PC-9 (cell line): ENCODE data around the gene WRNIP1. TPM values are rescaled to one million over a fixed set of nuclear protein-coding genes. Genes with fewer than 3 reads are reported as not detected.

ENCODE experiments used
- BruUV-seq: library from RNA; stranded (reverse); fragments of 400-500 nt; replicated peaks from 2 replicates; lab custom pipeline; 2021; lab: Mats Ljungman, UMichigan
- CTCF ChIA-PET: fragments of 300-600 bp; sonication (Branson Sonifier 250); formaldehyde crosslinking; loops from one replicate; lab custom pipeline; 2022; ENCODE audit warnings: antibody characterized with exemption; lab: Charles Lee
- POLR2A ChIA-PET: fragments of 300-600 bp; sonication (Branson Sonifier 250); formaldehyde crosslinking; loops from one replicate; lab custom pipeline; 2022; ENCODE audit warnings: antibody characterized with exemption; ENCODE audit not compliant: unreplicated experiment; lab: Charles Lee
- DNase-seq, 2 experiments: peaks; one replicate each; pipeline versions ENCODE4 v3.0.0 to v3.0.0-alpha.2; 2015 to 2022; ENCODE audit warnings: mixed read lengths in 1 of 2
- H2AFZ ChIP-seq: fragments of 200-600 bp; sonication (generic); 2 replicates; pipeline ENCODE4 v1.8.1; 2017; ENCODE audit warnings: antibody characterized with exemption
- H3F3A ChIP-seq: fragments of 200-600 bp; sonication (generic); 2 replicates; pipeline ENCODE4 v1.8.1; 2017; ENCODE audit warnings: antibody characterized with exemption, mild to moderate bottlenecking, low read depth; ENCODE audit not compliant: insufficient read depth
- H3K27ac ChIP-seq: fragments of 200-600 bp; sonication (generic); 2 replicates; pipeline ENCODE4 v1.6.1; 2016; ENCODE audit warnings: mixed run types
- H3K27me3 ChIP-seq: fragments of 200-600 bp; sonication (generic); 2 replicates; pipeline ENCODE4 v1.6.1; 2016; ENCODE audit warnings: low read depth, mixed run types; ENCODE audit not compliant: insufficient read depth
- H3K36me3 ChIP-seq: fragments of 200-600 bp; sonication (generic); 2 replicates; pipeline ENCODE4 v1.6.1; 2016; ENCODE audit warnings: low read depth, mixed run types
- H3K4me1 ChIP-seq: fragments of 200-600 bp; sonication (generic); replicated peaks from 2 replicates; pipeline ENCODE4 v1.6.1; 2016; ENCODE audit warnings: mixed run types; ENCODE audit not compliant: insufficient read depth
- H3K4me2 ChIP-seq: fragments of 200-600 bp; sonication (generic); 2 replicates; pipeline ENCODE4 v1.6.1; 2017; ENCODE audit warnings: mixed run types
- H3K4me3 ChIP-seq: fragments of 200-600 bp; sonication (generic); 2 replicates; pipeline ENCODE4 v1.6.1; 2016; ENCODE audit warnings: mixed run types
- H3K79me2 ChIP-seq: fragments of 200-600 bp; sonication (generic); 2 replicates; pipeline ENCODE4 v1.6.1; 2017; ENCODE audit warnings: low read depth, mixed run types
- H3K9me2 ChIP-seq: fragments of 200-600 bp; sonication (generic); 2 replicates; pipeline ENCODE4 v1.8.1; 2017; ENCODE audit warnings: mild to moderate bottlenecking; ENCODE audit not compliant: insufficient read depth
- H3K9me3 ChIP-seq: fragments of 200-600 bp; sonication (generic); 2 replicates; pipeline ENCODE4 v1.8.1; 2016; ENCODE audit warnings: low read depth; ENCODE audit not compliant: insufficient read depth
- H4K20me1 ChIP-seq: fragments of 200-600 bp; sonication (generic); 2 replicates; pipeline ENCODE4 v1.8.1; 2017; ENCODE audit not compliant: insufficient read depth
- EZH2 ChIP-seq: fragments of 200-600 bp; sonication (generic); IDR thresholded peaks from 2 replicates; pipeline ENCODE4 v1.8.0; 2017; ENCODE audit warnings: antibody characterized with exemption, low read depth
- intact Hi-C: fragments of 100-400 bp; cut with micrococcal nuclease; formaldehyde crosslinking; loops from one replicate; pipeline ENCODE4 v1.10.0; 2022; ENCODE audit not compliant: unreplicated experiment
- total RNA-seq: library from RNA; stranded (reverse); gene quantifications from 2 replicates; pipeline ENCODE4 v1.2.3, GENCODE V29; 2021
- TF ChIP-seq, protein P1 (sequence below): fragments of 200-600 bp; sonication (generic); conservative IDR thresholded peaks from 2 replicates; pipeline ENCODE4 v1.6.1; 2017; ENCODE audit warnings: mixed run types, antibody characterized with exemption, mild to moderate bottlenecking, moderate library complexity

The WRNIP1 gene
- total RNA-seq, 1 experiment from 2014 or later, result 61.4 TPM

DNA sequence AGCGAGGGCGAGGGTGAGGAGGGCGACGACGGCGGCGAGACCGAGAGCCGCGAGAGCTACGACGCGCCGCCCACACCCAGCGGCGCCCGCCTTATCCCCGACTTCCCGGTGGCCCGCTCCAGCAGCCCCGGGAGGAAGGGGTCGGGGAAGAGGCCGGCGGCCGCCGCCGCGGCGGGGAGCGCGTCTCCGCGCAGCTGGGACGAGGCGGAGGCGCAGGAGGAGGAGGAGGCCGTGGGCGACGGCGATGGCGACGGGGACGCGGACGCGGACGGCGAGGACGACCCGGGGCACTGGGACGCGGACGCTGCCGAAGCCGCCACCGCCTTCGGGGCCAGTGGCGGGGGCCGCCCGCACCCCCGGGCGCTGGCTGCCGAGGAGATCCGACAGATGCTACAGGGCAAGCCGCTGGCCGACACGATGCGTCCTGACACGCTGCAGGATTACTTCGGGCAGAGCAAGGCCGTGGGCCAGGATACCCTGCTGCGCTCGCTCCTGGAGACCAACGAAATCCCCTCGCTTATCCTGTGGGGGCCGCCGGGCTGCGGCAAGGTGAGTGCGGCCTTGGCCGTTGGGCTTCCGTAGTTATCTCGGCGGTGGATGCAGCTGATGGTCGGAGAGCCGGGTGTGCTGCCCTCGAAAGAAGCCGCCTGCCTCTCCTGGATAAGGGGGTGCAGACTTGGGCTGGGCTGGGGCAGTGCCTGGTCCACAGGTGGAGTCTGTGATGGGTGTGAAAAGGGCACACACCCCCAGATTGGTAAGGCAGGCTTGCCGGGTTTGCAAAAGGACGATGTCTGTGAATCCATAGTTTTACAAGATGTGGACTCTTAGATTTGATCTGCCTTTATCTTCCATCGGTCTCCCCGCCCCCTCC, 938 bp downstream of the WRNIP1 start:
- no peaks in the 10 kb centered on the region for H3K27me3 ChIP-seq
- H3K4me3 ChIP-seq, result peak overlapping the region; percentile 83
- H3K36me3 ChIP-seq, result no peaks in the 10 kb centered on the region
- H3K27ac ChIP-seq, result peak overlapping the region; percentile 63
- ChIA-PET CTCF (interaction anchor here (0.6 to 0.7 kb wide), 2 partner anchors 168 to 605 kb away, joined by 3 to 12 read pairs; no protein-coding TSS in a partner anchor), POLR2A (interaction anchor here (0.6 to 1.1 kb wide), 4 partner anchors 76 to 1656 kb away, joined by 3 to 8 read pairs (median 5); partner anchors contain the start of gene SERPINB1)
- H2AFZ ChIP-seq, result peak overlapping the region; percentile 27; the same call in 1 of the 2 replicates
- BruUV-seq, result no TSS peak
- peak overlapping the region; percentile 93 for H3K4me2 ChIP-seq
- peaks cover 6% of the 10 kb centered on the region for H3F3A ChIP-seq
- peaks cover 20% of the 10 kb centered on the region; the same call in 1 of the 2 replicates for H4K20me1 ChIP-seq
- H3K9me3 ChIP-seq, result no peaks in the 10 kb centered on the region
- intact Hi-C loops, result loop anchor here (2.0 to 10.0 kb wide), 5 partner anchors 73 to 1171 kb away; partner anchors contain the start of genes GMDS and RIPK1
- TF ChIP-seq, protein P1, sequence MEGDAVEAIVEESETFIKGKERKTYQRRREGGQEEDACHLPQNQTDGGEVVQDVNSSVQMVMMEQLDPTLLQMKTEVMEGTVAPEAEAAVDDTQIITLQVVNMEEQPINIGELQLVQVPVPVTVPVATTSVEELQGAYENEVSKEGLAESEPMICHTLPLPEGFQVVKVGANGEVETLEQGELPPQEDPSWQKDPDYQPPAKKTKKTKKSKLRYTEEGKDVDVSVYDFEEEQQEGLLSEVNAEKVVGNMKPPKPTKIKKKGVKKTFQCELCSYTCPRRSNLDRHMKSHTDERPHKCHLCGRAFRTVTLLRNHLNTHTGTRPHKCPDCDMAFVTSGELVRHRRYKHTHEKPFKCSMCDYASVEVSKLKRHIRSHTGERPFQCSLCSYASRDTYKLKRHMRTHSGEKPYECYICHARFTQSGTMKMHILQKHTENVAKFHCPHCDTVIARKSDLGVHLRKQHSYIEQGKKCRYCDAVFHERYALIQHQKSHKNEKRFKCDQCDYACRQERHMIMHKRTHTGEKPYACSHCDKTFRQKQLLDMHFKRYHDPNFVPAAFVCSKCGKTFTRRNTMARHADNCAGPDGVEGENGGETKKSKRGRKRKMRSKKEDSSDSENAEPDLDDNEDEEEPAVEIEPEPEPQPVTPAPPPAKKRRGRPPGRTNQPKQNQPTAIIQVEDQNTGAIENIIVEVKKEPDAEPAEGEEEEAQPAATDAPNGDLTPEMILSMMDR, result no peak
- no peak for TF ChIP-seq EZH2
- no peaks in the 10 kb centered on the region for H3K9me2 ChIP-seq
- H3K79me2 ChIP-seq, result peaks cover 51% of the 10 kb centered on the region
- DNase-seq, result peak in 1 of 2 experiments; percentile 59
- peaks cover 13% of the 10 kb centered on the region for H3K4me1 ChIP-seq

DNA sequence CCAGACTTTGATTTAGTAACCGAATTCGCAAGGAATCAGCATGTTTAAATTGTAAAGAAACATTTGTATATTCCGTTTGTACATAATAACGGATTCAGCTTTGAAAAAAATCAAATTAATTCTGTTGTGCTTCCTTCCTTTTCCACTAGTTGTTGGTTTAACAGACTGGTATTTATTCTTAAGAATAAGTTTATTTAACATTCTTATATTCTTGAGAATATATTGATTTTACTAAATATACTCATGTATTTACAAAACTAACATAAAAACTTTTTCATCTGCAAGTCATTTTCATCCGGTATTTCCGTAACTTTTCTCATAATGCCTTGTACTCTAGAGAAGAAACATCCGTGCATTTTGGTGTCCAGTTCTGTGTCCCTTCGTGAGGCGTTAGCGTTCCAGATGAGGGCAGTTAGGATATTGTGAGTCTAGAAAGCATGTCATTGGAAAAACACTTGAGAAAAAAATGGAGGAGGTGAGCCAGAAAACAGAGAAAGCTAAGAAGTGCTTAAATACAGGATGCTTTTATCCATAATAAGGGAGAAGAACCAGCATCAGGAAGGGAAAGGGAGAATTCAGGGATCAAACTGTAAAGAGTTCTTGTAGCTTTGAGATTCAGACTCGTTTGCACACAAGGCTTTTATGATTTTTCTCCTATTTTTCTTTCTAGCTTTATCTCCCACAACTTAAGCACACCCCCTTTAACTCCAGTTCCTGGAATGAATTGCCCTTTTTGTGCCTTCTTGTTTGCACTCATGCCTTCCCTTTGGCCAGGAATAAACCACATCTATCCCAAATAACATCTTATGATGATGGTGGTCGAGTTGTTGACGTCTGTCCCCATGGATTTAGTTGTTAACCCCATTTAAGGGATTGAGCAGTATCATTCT, 1.8 kb downstream of the WRNIP1 start:
- H3K36me3 ChIP-seq, result 0 out of 2 replicates have a peak, but pooled peaks cover 4% of the 10 kb centered on the region
- intact Hi-C loops, result loop anchor here (5.0 to 10.0 kb wide), 4 partner anchors 298 to 1172 kb away; partner anchors contain the start of genes GMDS and RIPK1
- H3K4me1 ChIP-seq, result peaks cover 13% of the 10 kb centered on the region
- peaks cover 6% of the 10 kb centered on the region for H3F3A ChIP-seq
- TF ChIP-seq EZH2, result no peak
- TF ChIP-seq, protein P1, result no peak; the same call in 1 of the 2 replicates
- DNase-seq, result no peak
- CTCF ChIA-PET, result interaction anchor here (0.7 kb wide), 1 partner anchor 167 kb away, joined by 12 read pairs; no protein-coding TSS in a partner anchor
- H3K9me2 ChIP-seq, result no peaks in the 10 kb centered on the region
- peak overlapping the region; percentile 83 for H3K4me3 ChIP-seq
- H3K27me3 ChIP-seq, result no peaks in the 10 kb centered on the region
- BruUV-seq, result no TSS peak
- no peak overlapping the region for H2AFZ ChIP-seq
- H4K20me1 ChIP-seq, result peaks cover 20% of the 10 kb centered on the region; the same call in 1 of the 2 replicates
- no peaks in the 10 kb centered on the region for H3K9me3 ChIP-seq
- peak overlapping the region; percentile 93 for H3K4me2 ChIP-seq
- H3K79me2 ChIP-seq, result peaks cover 60% of the 10 kb centered on the region
- no peak overlapping the region for H3K27ac ChIP-seq
- POLR2A ChIA-PET, result no interaction called here
